HepG2 (cell line): ENCODE measurements around the gene ZFAND3. TPM values are rescaled to one million over a fixed set of nuclear protein-coding genes. Genes with fewer than 3 reads are reported as not detected.

Source experiments
- ATAC-seq: fragments of 200-7000 bp; cut with Tn5 transposase; 3 replicates; pipeline ENCODE4 v1.9.1; 2020; ENCODE audit warnings: mild to moderate bottlenecking, moderate library complexity
- BruUV-seq: library from RNA; stranded (reverse); fragments of 400-500 nt; replicated peaks from 2 replicates; lab custom pipeline; 2021; lab: Mats Ljungman, UMichigan
- CTCF ChIA-PET: fragments of 300-600 bp; formaldehyde crosslinking; extraction: SDS; loops from one replicate; lab custom pipeline; 2021; ENCODE audit warnings: low total read pairs, inconsistent platforms, low intra/inter-chr PET ratio; lab: Yijun Ruan, JAX
- POLR2A ChIA-PET: fragments of 350-600 bp; sonication (Branson Sonifier 250); formaldehyde crosslinking; loops from one replicate; lab custom pipeline; 2020; ENCODE audit warnings: antibody characterized with exemption, inconsistent platforms; lab: Yijun Ruan, JAX
- DNase-seq: peaks from one replicate; pipeline ENCODE4 v3.0.0-alpha.2; 2015; ENCODE audit warnings: low spot score
- FAIRE-seq: peaks from 3 replicates; lab custom pipeline; 2011; peaks lifted over from hg19 to GRCh38; lab: Jason Lieb, UNC
- H2AFZ ChIP-seq: one replicate; pipeline ENCODE4 v1.6.1; 2011; ENCODE audit warnings: low read length, inconsistent platforms
- H3K27ac ChIP-seq: fragments of 300-600 bp; 3 replicates; pipeline ENCODE4 v1.8.0; 2011; ENCODE audit warnings: mixed run types, mild to moderate bottlenecking, mixed read lengths, low read length, inconsistent platforms; ENCODE audit not compliant: insufficient read depth; ENCODE audit errors: extremely low read length
- H3K27me3 ChIP-seq, 2 experiments: fragments of 200-600 bp in 1 of 2; 2 replicates in 1 of 2; 3 replicates in 1 of 2; pipeline versions ENCODE4 v1.6.0 to v1.8.0; 2011; ENCODE audit warnings: low read length in 2 of 2, mild to moderate bottlenecking in 2 of 2, moderate library complexity in 2 of 2, inconsistent platforms in 1 of 2; ENCODE audit not compliant: insufficient read depth in 2 of 2, control insufficient read depth in 1 of 2
- H3K36me3 ChIP-seq, 2 experiments: fragments of 200-600 bp in 1 of 2; replicated peaks in 1 of 2; 2 replicates in 1 of 2; 3 replicates in 1 of 2; pipeline versions ENCODE4 v1.5.1 to v1.8.0; 2011; ENCODE audit warnings: low read length in 2 of 2, inconsistent platforms in 1 of 2; ENCODE audit not compliant: insufficient read depth in 2 of 2, control insufficient read depth in 1 of 2
- H3K4me1 ChIP-seq: 2 replicates; pipeline ENCODE4 v1.5.1; 2012; ENCODE audit warnings: low read length, inconsistent platforms; ENCODE audit not compliant: insufficient read depth
- H3K4me2 ChIP-seq: 2 replicates; pipeline ENCODE4 v1.6.0; 2011; ENCODE audit warnings: low read depth, low read length, inconsistent platforms
- H3K4me3 ChIP-seq, 3 experiments: fragments of 200-600 bp in 1 of 3; sonication (generic), shearing (Covaris generic) in 1 of 3; replicated peaks in 1 of 3; 2 replicates each; pipeline ENCODE4 v1.5.1; 2011 to 2016; ENCODE audit warnings: low read length in 3 of 3, inconsistent platforms in 2 of 3, low read depth in 2 of 3, mild to moderate bottlenecking in 2 of 3, control low read depth in 1 of 3, mixed read lengths in 1 of 3; ENCODE audit not compliant: insufficient read depth in 1 of 3
- H3K79me2 ChIP-seq: one replicate; pipeline ENCODE4 v1.6.1; 2011; ENCODE audit warnings: low read length, inconsistent platforms; ENCODE audit not compliant: insufficient read depth
- H3K9ac ChIP-seq: 2 replicates; pipeline ENCODE4 v1.6.0; 2011; ENCODE audit warnings: mild to moderate bottlenecking, low read depth, low read length, inconsistent platforms; ENCODE audit not compliant: insufficient read depth
- H3K9me3 ChIP-seq: 2 replicates; pipeline ENCODE4 v1.5.1; 2012; ENCODE audit warnings: mild to moderate bottlenecking, low read length
- H4K20me1 ChIP-seq: 2 replicates; pipeline ENCODE4 v1.6.0; 2011; ENCODE audit warnings: inconsistent platforms, mild to moderate bottlenecking, low read length, moderate library complexity; ENCODE audit not compliant: insufficient read depth
- CEBPB ChIP-seq: IDR thresholded peaks from 2 replicates; pipeline ENCODE4 v1.6.1; 2011; ENCODE audit warnings: low read depth, low read length, improper control_type of control experiment, borderline replicate concordance
- HMGXB3 ChIP-seq: sonication (generic); formaldehyde crosslinking; IDR thresholded peaks from 2 replicates; pipeline ENCODE4 v1.4.0; 2020; ENCODE audit warnings: missing genetic modification reagents, borderline replicate concordance
- MEIS1 ChIP-seq: sonication (generic); formaldehyde crosslinking; IDR thresholded peaks from 2 replicates; pipeline ENCODE4 v1.9.0; 2021; ENCODE audit warnings: mild to moderate bottlenecking, missing genetic modification reagents, moderate library complexity, borderline replicate concordance
- MXD1 ChIP-seq: sonication (generic); formaldehyde crosslinking; IDR thresholded peaks from 2 replicates; pipeline ENCODE4 v1.4.0; 2020; ENCODE audit warnings: mild to moderate bottlenecking, missing genetic modification reagents
- PTBP1 ChIP-seq: fragments of 200-400 bp; formaldehyde crosslinking; IDR thresholded peaks from 2 replicates; pipeline ENCODE4 v1.6.1; 2018; ENCODE audit warnings: low read length, low read depth; ENCODE audit not compliant: poor library complexity, severe bottlenecking
- ZKSCAN5 ChIP-seq: sonication (generic); formaldehyde crosslinking; IDR thresholded peaks from 2 replicates; pipeline ENCODE4 v1.5.1; 2020; ENCODE audit warnings: mild to moderate bottlenecking, missing genetic modification reagents
- ZNF782 ChIP-seq: sonication (generic); formaldehyde crosslinking; IDR thresholded peaks from 2 replicates; pipeline ENCODE4 v1.4.0; 2020; ENCODE audit warnings: missing genetic modification reagents, mild to moderate bottlenecking, borderline replicate concordance
- ZSCAN20 ChIP-seq: sonication (generic); formaldehyde crosslinking; IDR thresholded peaks from 2 replicates; pipeline ENCODE4 v1.4.0; 2020; ENCODE audit warnings: missing genetic modification reagents, mild to moderate bottlenecking, borderline replicate concordance
- WGBS: methylation state at CpG from one replicate; pipeline ENCODE4 v1.1.6; 2017; ENCODE audit warnings: low lambda C conversion rate; 5-methylcytosine and 5-hydroxymethylcytosine counted together
- in situ Hi-C: cut with HindIII; loops from 2 replicates; pipeline ENCODE4 v1.10.0; 2017; ENCODE audit warnings: low pct_unique_long_range_greater_than_20kb; ENCODE audit not compliant: extremely low pct_ligation_motif_present
- intact Hi-C: fragments of 100-400 bp; cut with micrococcal nuclease; formaldehyde crosslinking; loops from one replicate; pipeline ENCODE4 v1.10.0; 2022; ENCODE audit not compliant: unreplicated experiment
- polyA plus RNA-seq, 8 experiments: library from polyadenylated mRNA; depleted of rRNA in 3 of 8; stranded (reverse) in 7 of 8; unstranded in 1 of 8; fragments of >200 nt; fragmentation: Illumina TruSeq in 4 of 8; extraction: Trizol in 4 of 8; gene quantifications; 2 replicates each; pipeline versions ENCODE4 v1.2.1 to v1.2.3, GENCODE V29; 2011 to 2016; ENCODE audit warnings: low read depth in 4 of 8, missing spikeins in 1 of 8, mixed read lengths in 1 of 8; ENCODE audit not compliant: insufficient read depth in 1 of 8
- total RNA-seq, 5 experiments: library from RNA; depleted of rRNA; stranded (reverse); fragments of >200 nt; fragmentation: Illumina TruSeq; extraction: Trizol; gene quantifications; 2 replicates each; pipeline ENCODE4 v1.2.3, GENCODE V29; 2016; ENCODE audit warnings: low read depth in 1 of 5

The ZFAND3 gene
- total and polyA plus RNA-seq, 2 of the 13 experiments (the other 11 are each of a cell fraction or from before 2014, with no cell fraction given), result 16.4 to 17.1 TPM

GRCh38 chr6:38095054-38095453 lies 275.5 kb downstream of the ZFAND3 start:
- peak; percentile 72 for FAIRE-seq
- peaks cover 0 to 3% of the 10 kb centered on the region in 2 experiments; a peak in 3 of 5 replicates for H3K36me3 ChIP-seq
- no peaks in the 10 kb centered on the region for H3K27me3 ChIP-seq
- no peaks in the 10 kb centered on the region for H3K9me3 ChIP-seq
- H3K4me1 ChIP-seq, result no peaks in the 10 kb centered on the region
- H3K9ac ChIP-seq, result no peak overlapping the region
- intact Hi-C loops, result no loop called here
- BruUV-seq, result no TSS peak
- in situ Hi-C loops, result no loop called here
- H4K20me1 ChIP-seq, result no peaks in the 10 kb centered on the region
- no peak for ATAC-seq
- no peak overlapping the region for H3K4me3 ChIP-seq
- no peak overlapping the region for H2AFZ ChIP-seq
- H3K4me2 ChIP-seq, result no peak overlapping the region
- 67% methylated on average over 2 of the region's 2 CpGs for WGBS
- peak; percentile 26 for DNase-seq
- ChIA-PET POLR2A (no interaction called here), CTCF (no interaction called here)
- H3K27ac ChIP-seq, result no peak overlapping the region
- no peak for TF ChIP-seq ZSCAN20 (CRISPR knock-in tag)
- TF ChIP-seq MXD1, result no peak
- TF ChIP-seq CEBPB, result peak; percentile 20; the same call in 1 of the 2 replicates
- no peak for TF ChIP-seq MEIS1 (CRISPR knock-in tag)
- TF ChIP-seq PTBP1, result no peak
- TF ChIP-seq ZNF782 (CRISPR knock-in tag), result no peak
- TF ChIP-seq ZKSCAN5 (CRISPR knock-in tag), result no peak
- TF ChIP-seq HMGXB3 (CRISPR knock-in tag), result no peak
- H3K79me2 ChIP-seq, result no peaks in the 10 kb centered on the region
